GM23338 (cell line): ENCODE results near the gene PPP1R7.

Experiments used
- CREB1 ChIP-seq: fragments of 250-450 bp; sonication (Bioruptor Pico); IDR thresholded peaks from 2 replicates; pipeline ENCODE4 v1.5.0; 2020; ENCODE audit warnings: low read depth, mild to moderate bottlenecking, moderate library complexity
- EZH2 ChIP-seq: fragments of 200-600 bp; sonication (generic); IDR thresholded peaks from one replicate; pipeline ENCODE4 v1.8.0; 2017; ENCODE audit warnings: antibody characterized with exemption, mild to moderate bottlenecking, low read depth; ENCODE audit not compliant: unreplicated experiment
- EZH2phosphoT487 ChIP-seq: fragments of 200-600 bp; sonication (generic); IDR thresholded peaks from one replicate; pipeline ENCODE4 v1.8.1; 2018; ENCODE audit warnings: antibody characterized with exemption; ENCODE audit not compliant: unreplicated experiment
- JUNB ChIP-seq: IDR thresholded peaks from one replicate; pipeline ENCODE4 v1.6.1; 2016; ENCODE audit warnings: antibody characterized with exemption; ENCODE audit not compliant: unreplicated experiment
- NANOG ChIP-seq: IDR thresholded peaks from 2 replicates; pipeline ENCODE4 v1.6.1; 2016; ENCODE audit warnings: antibody characterized with exemption, borderline replicate concordance
- POLR2AphosphoS5 ChIP-seq: IDR thresholded peaks from 2 replicates; pipeline ENCODE4 v1.6.1; 2016; ENCODE audit warnings: antibody characterized with exemption, low read depth
- STAT1 ChIP-seq: IDR thresholded peaks from one replicate; pipeline ENCODE4 v1.6.1; 2016; ENCODE audit warnings: antibody characterized with exemption; ENCODE audit not compliant: unreplicated experiment
- ZNF114 ChIP-seq: fragments of 250-450 bp; sonication (Bioruptor Pico); IDR thresholded peaks from 2 replicates; pipeline ENCODE4 v1.5.0; 2020; ENCODE audit warnings: mild to moderate bottlenecking, moderate library complexity
- ZNF331 ChIP-seq: fragments of 250-450 bp; sonication (Bioruptor Pico); IDR thresholded peaks from 2 replicates; pipeline ENCODE4 v1.5.0; 2020; ENCODE audit warnings: low read depth, mild to moderate bottlenecking, moderate library complexity
- TF ChIP-seq, protein P1 (sequence below), 2 experiments: fragments of 200-600 bp in 1 of 2; sonication (generic) in 1 of 2; conservative IDR thresholded peaks; 2 replicates each; pipeline versions ENCODE4 v1.5.1 to v1.6.1; 2016 to 2017; ENCODE audit warnings: antibody characterized with exemption in 2 of 2, low read depth in 2 of 2, mild to moderate bottlenecking in 2 of 2, moderate library complexity in 1 of 2
- TF ChIP-seq, protein P2 (sequence below): IDR thresholded peaks from one replicate; pipeline ENCODE4 v1.6.1; 2018; ENCODE audit warnings: antibody characterized with exemption; ENCODE audit not compliant: unreplicated experiment
- TF ChIP-seq, protein P3 (sequence below): fragments of 250-450 bp; sonication (Bioruptor Pico); IDR thresholded peaks from 2 replicates; pipeline ENCODE4 v1.5.0; 2020; ENCODE audit warnings: mild to moderate bottlenecking, moderate library complexity
- TF ChIP-seq, protein P4 (sequence below): IDR thresholded peaks from 2 replicates; pipeline ENCODE4 v1.6.1; 2016; ENCODE audit warnings: antibody characterized with exemption

DNA sequence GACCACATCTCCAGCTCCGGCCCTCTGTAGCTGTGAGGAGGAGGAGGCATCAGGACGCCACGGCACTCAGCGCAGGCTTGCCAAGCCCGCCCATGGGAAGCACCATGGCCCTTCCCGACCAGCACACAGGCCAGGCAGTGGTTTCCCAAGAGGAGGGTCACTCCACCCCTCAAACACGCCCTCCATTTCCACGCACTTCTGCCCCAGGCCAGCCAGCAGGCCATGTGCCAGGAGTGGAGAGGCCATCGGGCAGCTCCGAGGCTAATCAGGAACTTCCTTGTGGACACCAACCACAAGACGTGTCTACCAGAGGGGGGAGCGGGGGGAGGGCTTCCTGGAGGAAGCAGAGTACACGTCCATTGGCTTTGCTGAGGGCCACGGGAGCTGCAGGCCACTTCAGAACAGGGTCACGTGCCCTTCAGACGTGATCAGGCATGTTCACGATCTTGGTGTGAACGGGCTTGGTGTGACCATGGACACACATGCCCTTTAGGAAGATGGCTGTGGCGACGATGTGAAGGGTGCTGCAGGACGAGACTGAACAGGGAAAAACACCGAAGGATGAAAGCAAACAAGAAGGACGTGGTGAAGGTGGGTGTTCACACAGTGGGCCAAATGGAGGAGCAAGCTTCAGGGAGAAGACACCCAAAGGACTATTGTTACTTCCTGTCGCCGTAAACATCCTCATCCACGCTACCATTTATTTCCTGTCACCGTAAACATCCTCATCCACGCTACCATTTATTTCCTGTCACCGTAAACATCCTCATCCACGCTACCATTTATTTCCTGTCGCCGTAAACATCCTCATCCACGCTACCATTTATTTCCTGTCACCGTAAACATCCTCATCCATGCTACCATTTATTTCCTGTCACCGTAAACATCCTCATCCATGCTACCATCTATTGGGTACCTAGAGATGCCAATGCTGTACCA is 41.7 kb upstream of the PPP1R7 start:
- TF ChIP-seq, protein P1, sequence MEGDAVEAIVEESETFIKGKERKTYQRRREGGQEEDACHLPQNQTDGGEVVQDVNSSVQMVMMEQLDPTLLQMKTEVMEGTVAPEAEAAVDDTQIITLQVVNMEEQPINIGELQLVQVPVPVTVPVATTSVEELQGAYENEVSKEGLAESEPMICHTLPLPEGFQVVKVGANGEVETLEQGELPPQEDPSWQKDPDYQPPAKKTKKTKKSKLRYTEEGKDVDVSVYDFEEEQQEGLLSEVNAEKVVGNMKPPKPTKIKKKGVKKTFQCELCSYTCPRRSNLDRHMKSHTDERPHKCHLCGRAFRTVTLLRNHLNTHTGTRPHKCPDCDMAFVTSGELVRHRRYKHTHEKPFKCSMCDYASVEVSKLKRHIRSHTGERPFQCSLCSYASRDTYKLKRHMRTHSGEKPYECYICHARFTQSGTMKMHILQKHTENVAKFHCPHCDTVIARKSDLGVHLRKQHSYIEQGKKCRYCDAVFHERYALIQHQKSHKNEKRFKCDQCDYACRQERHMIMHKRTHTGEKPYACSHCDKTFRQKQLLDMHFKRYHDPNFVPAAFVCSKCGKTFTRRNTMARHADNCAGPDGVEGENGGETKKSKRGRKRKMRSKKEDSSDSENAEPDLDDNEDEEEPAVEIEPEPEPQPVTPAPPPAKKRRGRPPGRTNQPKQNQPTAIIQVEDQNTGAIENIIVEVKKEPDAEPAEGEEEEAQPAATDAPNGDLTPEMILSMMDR (conservative IDR thresholded peaks at IDR 0.05; ENCODE audit: low read depth in 2 of 2), result no peak
- TF ChIP-seq, protein P2, sequence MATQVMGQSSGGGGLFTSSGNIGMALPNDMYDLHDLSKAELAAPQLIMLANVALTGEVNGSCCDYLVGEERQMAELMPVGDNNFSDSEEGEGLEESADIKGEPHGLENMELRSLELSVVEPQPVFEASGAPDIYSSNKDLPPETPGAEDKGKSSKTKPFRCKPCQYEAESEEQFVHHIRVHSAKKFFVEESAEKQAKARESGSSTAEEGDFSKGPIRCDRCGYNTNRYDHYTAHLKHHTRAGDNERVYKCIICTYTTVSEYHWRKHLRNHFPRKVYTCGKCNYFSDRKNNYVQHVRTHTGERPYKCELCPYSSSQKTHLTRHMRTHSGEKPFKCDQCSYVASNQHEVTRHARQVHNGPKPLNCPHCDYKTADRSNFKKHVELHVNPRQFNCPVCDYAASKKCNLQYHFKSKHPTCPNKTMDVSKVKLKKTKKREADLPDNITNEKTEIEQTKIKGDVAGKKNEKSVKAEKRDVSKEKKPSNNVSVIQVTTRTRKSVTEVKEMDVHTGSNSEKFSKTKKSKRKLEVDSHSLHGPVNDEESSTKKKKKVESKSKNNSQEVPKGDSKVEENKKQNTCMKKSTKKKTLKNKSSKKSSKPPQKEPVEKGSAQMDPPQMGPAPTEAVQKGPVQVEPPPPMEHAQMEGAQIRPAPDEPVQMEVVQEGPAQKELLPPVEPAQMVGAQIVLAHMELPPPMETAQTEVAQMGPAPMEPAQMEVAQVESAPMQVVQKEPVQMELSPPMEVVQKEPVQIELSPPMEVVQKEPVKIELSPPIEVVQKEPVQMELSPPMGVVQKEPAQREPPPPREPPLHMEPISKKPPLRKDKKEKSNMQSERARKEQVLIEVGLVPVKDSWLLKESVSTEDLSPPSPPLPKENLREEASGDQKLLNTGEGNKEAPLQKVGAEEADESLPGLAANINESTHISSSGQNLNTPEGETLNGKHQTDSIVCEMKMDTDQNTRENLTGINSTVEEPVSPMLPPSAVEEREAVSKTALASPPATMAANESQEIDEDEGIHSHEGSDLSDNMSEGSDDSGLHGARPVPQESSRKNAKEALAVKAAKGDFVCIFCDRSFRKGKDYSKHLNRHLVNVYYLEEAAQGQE, result no peak
- TF ChIP-seq CREB1 (CRISPR knock-in tag) (no peak), EZH2 (no peak), POLR2AphosphoS5 (no peak), EZH2phosphoT487 (no peak), JUNB (no peak), ZNF331 (CRISPR knock-in tag) (no peak), ZNF114 (CRISPR knock-in tag) (no peak), STAT1 (no peak), NANOG (no peak)
- TF ChIP-seq, protein P3, sequence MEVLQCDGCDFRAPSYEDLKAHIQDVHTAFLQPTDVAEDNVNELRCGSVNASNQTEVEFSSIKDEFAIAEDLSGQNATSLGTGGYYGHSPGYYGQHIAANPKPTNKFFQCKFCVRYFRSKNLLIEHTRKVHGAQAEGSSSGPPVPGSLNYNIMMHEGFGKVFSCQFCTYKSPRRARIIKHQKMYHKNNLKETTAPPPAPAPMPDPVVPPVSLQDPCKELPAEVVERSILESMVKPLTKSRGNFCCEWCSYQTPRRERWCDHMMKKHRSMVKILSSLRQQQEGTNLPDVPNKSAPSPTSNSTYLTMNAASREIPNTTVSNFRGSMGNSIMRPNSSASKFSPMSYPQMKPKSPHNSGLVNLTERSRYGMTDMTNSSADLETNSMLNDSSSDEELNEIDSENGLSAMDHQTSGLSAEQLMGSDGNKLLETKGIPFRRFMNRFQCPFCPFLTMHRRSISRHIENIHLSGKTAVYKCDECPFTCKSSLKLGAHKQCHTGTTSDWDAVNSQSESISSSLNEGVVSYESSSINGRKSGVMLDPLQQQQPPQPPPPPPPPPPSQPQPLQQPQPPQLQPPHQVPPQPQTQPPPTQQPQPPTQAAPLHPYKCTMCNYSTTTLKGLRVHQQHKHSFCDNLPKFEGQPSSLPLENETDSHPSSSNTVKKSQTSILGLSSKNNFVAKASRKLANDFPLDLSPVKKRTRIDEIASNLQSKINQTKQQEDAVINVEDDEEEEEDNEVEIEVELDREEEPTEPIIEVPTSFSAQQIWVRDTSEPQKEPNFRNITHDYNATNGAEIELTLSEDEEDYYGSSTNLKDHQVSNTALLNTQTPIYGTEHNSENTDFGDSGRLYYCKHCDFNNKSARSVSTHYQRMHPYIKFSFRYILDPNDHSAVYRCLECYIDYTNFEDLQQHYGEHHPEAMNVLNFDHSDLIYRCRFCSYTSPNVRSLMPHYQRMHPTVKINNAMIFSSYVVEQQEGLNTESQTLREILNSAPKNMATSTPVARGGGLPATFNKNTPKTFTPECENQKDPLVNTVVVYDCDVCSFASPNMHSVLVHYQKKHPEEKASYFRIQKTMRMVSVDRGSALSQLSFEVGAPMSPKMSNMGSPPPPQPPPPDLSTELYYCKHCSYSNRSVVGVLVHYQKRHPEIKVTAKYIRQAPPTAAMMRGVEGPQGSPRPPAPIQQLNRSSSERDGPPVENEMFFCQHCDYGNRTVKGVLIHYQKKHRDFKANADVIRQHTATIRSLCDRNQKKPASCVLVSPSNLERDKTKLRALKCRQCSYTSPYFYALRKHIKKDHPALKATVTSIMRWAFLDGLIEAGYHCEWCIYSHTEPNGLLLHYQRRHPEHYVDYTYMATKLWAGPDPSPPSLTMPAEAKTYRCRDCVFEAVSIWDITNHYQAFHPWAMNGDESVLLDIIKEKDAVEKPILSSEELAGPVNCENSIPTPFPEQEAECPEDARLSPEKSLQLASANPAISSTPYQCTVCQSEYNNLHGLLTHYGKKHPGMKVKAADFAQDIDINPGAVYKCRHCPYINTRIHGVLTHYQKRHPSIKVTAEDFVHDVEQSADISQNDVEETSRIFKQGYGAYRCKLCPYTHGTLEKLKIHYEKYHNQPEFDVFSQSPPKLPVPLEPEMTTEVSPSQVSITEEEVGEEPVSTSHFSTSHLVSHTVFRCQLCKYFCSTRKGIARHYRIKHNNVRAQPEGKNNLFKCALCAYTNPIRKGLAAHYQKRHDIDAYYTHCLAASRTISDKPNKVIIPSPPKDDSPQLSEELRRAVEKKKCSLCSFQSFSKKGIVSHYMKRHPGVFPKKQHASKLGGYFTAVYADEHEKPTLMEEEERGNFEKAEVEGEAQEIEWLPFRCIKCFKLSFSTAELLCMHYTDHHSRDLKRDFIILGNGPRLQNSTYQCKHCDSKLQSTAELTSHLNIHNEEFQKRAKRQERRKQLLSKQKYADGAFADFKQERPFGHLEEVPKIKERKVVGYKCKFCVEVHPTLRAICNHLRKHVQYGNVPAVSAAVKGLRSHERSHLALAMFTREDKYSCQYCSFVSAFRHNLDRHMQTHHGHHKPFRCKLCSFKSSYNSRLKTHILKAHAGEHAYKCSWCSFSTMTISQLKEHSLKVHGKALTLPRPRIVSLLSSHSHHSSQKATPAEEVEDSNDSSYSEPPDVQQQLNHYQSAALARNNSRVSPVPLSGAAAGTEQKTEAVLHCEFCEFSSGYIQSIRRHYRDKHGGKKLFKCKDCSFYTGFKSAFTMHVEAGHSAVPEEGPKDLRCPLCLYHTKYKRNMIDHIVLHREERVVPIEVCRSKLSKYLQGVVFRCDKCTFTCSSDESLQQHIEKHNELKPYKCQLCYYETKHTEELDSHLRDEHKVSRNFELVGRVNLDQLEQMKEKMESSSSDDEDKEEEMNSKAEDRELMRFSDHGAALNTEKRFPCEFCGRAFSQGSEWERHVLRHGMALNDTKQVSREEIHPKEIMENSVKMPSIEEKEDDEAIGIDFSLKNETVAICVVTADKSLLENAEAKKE (CRISPR knock-in tag), result no peak
- TF ChIP-seq, protein P4, sequence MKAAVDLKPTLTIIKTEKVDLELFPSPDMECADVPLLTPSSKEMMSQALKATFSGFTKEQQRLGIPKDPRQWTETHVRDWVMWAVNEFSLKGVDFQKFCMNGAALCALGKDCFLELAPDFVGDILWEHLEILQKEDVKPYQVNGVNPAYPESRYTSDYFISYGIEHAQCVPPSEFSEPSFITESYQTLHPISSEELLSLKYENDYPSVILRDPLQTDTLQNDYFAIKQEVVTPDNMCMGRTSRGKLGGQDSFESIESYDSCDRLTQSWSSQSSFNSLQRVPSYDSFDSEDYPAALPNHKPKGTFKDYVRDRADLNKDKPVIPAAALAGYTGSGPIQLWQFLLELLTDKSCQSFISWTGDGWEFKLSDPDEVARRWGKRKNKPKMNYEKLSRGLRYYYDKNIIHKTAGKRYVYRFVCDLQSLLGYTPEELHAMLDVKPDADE, result no peak
